Measurements from ENCODE around the gene SLC38A10. TPM values are rescaled to one million over a fixed set of nuclear protein-coding genes. Genes with fewer than 3 reads are reported as not detected.

SLC38A10 gene
- total and polyA plus RNA-seq, 2 of the 13 experiments (the other 11 are each of a cell fraction or from before 2014, with no cell fraction given), result 23.4 to 55.8 TPM

- no peak for TF ChIP-seq NONO (IDR thresholded peaks at IDR 0.05)
- 0 out of 2 replicates have a peak, but pooled peaks have one; percentile 38 for TF ChIP-seq NONO (CRISPR knock-in tag; conservative IDR thresholded peaks at IDR 0.05)
- TF ChIP-seq GMEB2 (CRISPR knock-in tag; IDR thresholded peaks at IDR 0.05; ENCODE audit: low read depth), result no peak
- TF ChIP-seq SKI (IDR thresholded peaks at IDR 0.05; ENCODE audit: partially characterized antibody), result peak; percentile 48
- TF ChIP-seq ZNF598 (CRISPR knock-in tag; IDR thresholded peaks at IDR 0.05; ENCODE audit: borderline replicate concordance), result peak; percentile 66; the same call in 1 of the 2 replicates
- TF ChIP-seq ZNF552 (CRISPR knock-in tag; IDR thresholded peaks at IDR 0.05; ENCODE audit: borderline replicate concordance), result no peak
- no peak for TF ChIP-seq ZNF644 (CRISPR knock-in tag; IDR thresholded peaks at IDR 0.05; ENCODE audit: low read depth)
- TF ChIP-seq MAX (IDR thresholded peaks at IDR 0.05), result peak; percentile 21; the same call in 1 of the 2 replicates
- no peak for TF ChIP-seq ZNF10 (CRISPR knock-in tag; IDR thresholded peaks at IDR 0.05; ENCODE audit: borderline replicate concordance, low read depth)
- TF ChIP-seq TFE3 (CRISPR knock-in tag; IDR thresholded peaks at IDR 0.05), result no peak
- TF ChIP-seq ZNF883 (CRISPR knock-in tag; IDR thresholded peaks at IDR 0.05; ENCODE audit: not compliant biosample characterization), result peak; percentile 38
- no peak for TF ChIP-seq EHMT2 (IDR thresholded peaks at IDR 0.05; ENCODE audit: borderline replicate concordance, low read depth, low read length)
- peak; percentile 28; the same call in 1 of the 2 replicates for TF ChIP-seq FOSL2 (CRISPR knock-in tag; IDR thresholded peaks at IDR 0.05)
- no peak for TF ChIP-seq ZBTB46 (CRISPR knock-in tag; IDR thresholded peaks at IDR 0.05; ENCODE audit: borderline replicate concordance)
- peak; percentile 71; the same call in 1 of the 2 replicates for TF ChIP-seq ZFX (CRISPR knock-in tag; IDR thresholded peaks at IDR 0.05; ENCODE audit: low read depth)
- TF ChIP-seq GABPB1 (CRISPR knock-in tag; IDR thresholded peaks at IDR 0.05), result peak; percentile 32; the same call in 1 of the 2 replicates
- TF ChIP-seq ZNF24 (IDR thresholded peaks at IDR 0.05), result no peak
- no peak for TF ChIP-seq AFF4 (CRISPR knock-in tag; IDR thresholded peaks at IDR 0.05)
- 0 out of 2 replicates have a peak, but pooled peaks have one; percentile 35 for TF ChIP-seq PRDM4 (CRISPR knock-in tag; IDR thresholded peaks at IDR 0.05; ENCODE audit: borderline replicate concordance)
These were observed 3.4 kb downstream of the SLC38A10 start (continued) for GRCh38 chr17:81291662-81292061.

Measured in HepG2 (cell line).